Stimulated activated CD8-positive, alpha-beta memory T cell treated with anti-CD3 and anti-CD28 coated beads, Interleukin-4, amount 100 ng/mL, for 48 hours (primary cell): Measurements from ENCODE around the gene SLC28A1.
"Not testable (repeated sequence)": the region's sequence is repeated elsewhere in the genome, so short reads cannot be mapped to it uniquely, and the experiment has no call there.

ENCODE experiments used
- DNase-seq: peaks from one replicate; pipeline ENCODE4 v3.0.0-alpha.2; 2020

The SLC28A1 gene

DNA sequence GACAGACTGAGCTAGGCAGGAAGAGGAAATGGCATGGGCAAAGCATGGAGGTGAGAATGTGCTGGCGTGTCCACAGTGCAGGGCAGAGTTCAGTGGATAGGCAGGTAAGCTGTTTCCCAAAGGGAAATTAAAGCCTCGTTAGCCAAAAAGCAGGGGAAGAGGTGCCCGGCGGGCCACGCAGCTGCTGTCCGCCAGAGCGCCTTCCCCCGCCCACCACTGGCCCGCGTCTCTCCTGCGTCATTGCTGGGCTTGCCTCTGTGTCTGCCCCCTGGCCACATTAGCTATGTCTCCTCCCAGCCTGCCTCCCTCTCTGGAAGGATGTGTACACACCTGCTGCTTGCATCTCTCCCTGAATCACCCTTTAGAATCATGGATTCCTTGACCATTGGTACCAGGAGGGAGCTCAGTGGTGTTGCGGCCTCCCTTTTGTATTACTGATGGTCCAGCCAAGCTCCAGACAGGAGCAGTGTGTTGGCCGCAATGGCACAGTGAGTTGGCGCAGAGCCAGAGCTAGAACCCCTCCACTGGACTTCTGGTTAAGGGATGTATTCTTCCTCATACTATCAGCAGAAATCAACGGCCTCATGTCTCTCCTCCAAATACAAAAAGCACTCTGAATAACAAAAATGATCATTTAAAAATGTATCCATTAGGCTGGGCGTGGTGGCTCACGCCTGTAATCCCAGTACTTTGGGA lies 26.6 kb downstream of the SLC28A1 start:
- no peak for DNase-seq

DNA sequence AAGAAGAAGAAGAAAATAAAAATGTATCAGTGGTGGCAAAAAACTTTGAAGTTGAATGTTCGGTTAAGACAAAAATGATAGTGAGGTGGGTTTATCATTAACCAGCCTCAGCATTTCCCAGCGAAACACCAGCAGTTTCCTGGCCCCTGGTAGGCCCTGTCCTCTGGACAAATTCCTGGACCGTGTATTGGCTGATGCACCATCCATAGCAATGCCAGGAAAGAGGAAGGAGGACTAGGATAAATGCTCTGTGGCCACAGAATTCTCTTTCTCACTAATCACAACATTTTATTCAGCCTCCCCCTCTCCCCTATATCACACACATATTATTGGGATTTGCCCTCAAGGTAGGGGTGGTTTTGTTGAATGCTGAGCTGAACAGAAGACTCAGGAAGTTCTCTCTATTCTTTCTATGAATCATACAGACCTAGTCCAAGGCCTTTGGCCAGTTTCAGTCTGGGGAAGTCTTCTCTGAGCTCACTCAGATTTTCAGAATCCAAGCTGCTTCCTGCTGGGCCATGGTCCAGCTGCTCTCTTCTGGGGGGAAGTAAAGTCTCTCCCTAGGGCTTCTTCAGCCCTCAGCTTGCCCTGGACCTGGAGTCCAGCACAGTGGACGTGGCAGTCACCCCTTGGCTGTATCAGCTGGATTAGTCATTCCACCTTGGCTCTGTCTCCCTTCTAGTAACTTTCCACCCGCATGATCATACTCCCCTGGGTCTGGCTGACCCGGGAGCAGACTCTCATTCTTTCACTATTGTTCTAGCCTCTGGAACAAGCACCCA lies 27.6 kb downstream of the SLC28A1 start:
- DNase-seq, result no peak

DNA sequence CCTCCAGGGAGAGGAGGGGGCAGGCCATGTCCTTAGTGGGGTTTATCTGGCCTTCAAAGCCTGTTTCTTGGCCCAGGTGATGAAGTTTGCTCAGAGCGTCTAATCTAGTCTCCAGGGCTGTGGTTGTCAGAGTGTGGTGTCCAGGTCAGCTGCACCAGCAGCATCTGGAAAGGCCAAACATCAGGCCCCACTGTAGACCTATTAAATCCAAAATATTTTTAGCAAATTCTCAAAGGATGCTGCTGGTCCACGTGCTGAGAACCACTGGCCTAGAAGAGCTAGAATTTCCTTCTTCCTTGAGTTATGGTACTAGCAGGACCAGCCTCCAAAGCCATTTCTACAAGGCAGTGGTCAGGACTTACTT lies 28.9 kb downstream of the SLC28A1 start:
- DNase-seq, result no peak

DNA sequence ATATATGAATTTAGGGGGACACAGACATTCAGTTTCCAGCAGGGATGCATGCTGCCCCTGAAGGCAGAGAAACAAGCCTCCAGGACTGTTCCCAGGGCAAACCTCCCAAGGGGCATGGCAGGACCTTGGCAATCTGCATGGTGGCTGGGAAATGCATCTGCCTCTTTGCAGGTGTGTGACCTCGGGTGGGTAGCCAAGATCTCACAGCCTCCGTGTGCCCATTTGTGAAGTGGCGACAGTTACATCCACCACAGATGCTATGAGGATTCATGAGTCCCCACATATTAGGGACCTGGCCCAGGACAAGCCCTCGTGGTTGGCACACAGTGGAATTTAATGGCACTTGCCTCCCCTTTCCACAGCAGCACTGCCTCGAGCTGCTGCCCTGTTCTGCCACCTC lies 29.9 kb downstream of the SLC28A1 start:
- DNase-seq, result no peak

DNA sequence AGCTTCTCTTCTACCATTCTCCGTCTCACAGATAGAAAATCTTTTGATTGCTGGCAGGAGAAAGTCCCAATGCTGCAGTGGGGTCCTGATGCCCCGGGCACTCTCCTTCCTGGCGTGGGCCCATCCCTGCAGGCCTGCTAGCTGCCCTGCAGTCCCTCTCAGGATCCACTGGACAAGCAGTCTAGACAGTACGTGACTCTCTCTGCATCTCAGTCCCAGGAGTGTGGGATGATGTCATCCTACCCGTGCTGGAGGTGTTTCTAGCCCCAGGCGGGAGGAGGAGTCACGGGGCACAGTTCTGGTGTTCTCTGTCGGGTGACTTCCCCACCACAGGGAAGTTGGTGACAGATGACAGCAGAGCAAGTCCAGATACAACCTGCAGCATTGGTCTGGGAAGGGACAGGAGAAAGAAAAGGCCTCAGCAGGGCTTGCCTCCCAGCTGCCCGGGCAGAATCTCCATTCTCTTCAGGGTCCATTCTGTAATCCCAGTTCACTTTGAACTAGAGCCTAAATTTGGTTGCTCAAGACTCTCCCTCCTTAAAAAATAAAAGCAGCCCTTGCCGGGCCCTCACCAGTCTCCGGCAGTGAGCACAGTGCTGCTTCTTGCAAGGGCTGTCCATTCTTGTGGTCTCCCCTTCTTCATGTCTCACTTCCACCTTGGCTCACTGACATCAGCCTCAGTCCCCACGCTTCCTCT lies 30.6 kb downstream of the SLC28A1 start:
- peak; percentile 71 for DNase-seq

DNA sequence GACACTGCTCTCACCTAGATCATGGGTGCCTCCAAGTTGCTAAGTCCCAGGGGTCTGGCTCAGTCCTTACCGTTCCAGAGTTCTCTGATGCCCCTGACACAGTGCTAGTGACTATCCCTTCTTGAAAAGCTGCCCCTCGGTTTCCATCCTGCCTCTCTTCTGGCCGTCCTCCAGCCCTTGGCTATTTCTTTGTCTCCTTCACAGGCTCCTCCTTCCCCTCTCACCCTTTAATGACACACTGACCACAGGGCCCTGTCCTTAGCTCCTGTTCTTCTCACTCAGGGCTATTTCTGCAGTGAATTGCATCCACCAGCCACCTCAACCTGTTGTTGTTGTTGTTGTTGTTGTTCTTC lies 31.1 kb downstream of the SLC28A1 start:
- DNase-seq, result no peak

DNA sequence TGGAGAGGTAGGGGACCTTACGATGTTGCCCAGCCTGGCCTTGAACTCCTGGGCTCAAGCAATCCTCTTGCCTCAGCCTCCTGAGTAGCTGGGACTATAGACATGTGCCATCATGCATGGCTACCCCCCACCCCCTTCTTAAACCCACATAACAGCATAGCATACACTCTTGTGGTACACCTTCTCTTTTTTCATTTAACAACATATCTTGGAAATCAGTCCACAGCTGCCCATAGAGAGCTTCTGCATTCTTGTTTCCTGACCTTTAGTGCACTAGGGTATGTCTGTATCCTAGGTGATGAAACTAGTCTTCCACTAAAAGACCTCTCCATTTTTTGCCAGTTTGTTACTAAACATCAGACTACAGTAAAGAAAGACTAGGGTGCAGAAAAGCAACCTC lies 33.0 kb downstream of the SLC28A1 start:
- DNase-seq, result no peak

DNA sequence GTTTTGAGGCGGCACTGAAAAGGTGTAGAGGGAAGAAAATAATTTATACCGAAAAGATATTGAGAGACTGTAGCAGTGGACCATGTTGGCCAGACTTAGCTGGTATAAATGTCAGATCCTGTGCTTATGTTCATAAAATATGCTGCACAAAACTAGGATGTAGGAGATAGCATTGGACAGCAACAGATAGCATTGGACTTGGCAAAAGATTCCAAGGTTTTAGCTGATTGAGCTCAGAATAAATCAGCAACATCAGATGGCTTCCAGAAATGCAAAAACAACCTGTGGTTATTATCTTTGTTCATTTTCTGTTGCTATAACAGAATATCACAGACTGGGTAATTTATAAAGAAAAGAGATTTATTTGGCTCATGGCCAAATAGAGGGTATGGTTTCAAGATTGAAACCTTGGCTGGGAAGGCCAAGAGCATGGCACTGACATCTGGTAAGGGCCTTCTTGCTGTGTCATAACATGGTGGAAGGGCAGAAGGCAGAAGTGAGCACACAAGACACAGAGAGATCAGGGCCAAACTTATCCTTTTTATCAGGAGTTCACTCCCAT lies 34.7 kb downstream of the SLC28A1 start:
- no peak for DNase-seq

DNA sequence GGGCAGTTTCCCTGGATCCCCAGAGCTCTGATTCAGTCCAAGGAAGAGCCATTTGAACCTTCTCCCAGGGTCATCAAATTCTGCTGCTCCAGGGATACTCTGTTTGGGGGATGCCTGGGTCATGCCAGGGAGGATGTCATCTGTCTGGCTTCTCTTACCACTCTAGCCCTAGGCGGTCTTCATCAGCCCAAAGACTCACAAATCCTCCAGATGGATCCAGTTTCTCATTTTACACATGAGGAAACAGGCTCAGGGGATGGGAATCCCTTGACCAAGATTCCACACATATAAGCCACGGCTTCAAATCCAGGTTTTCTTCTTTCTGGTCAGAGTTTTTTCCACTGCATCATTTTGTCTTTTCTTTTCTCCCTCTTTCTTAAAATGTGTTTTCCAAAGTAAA lies 36.7 kb downstream of the SLC28A1 start:
- DNase-seq, result no peak

DNA sequence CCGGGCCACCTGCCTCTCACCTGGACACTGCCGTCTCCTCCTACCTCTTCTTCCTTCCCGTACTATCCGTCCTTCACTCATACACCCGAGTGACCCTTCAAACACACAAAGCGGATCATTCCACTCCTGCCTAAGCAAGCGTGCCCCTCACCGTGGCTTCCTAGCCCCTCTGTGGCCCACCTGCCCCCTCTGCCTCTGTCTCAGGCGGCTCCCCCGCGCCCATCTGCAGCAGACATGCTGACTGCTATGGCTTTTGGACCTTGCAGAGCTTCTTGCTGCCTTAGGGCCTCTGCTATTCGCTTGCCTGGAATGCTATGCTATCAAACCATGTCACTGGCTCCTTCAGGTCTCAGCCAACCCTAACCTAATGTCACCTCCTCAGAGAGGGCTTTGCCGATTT lies 38.1 kb downstream of the SLC28A1 start:
- DNase-seq, result no peak

DNA sequence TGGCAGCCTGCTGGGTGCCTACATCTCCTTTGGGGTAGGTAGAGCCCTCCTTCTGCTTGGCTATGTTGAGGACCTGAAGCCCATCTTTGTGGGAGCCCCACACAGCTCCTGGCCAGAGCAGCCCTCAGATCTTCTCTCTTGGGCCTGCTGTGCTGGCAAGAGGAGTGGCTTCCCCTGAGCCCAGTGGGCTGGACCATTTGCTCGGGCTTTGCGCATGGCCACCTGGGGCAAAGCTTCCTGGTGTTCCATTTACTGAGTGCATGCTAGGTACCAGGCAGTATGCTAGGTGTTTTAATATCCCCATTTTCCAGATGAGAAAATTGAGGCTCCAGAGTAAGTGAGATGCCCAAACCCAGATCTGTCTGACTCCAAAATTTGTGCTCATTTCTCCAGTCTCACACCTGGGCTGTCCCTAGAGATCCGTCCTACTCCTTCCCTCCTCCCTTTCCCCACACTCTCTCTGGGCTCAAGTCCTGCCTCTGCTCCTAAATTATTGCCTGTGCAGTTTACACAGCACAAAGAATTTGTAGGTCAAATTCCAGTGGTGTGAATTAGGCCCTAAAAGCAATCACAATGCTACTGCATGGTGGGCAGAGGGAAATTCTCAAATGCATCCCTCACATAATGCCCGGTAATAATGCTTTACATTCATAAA lies 39.7 kb downstream of the SLC28A1 start:
- no peak for DNase-seq

DNA sequence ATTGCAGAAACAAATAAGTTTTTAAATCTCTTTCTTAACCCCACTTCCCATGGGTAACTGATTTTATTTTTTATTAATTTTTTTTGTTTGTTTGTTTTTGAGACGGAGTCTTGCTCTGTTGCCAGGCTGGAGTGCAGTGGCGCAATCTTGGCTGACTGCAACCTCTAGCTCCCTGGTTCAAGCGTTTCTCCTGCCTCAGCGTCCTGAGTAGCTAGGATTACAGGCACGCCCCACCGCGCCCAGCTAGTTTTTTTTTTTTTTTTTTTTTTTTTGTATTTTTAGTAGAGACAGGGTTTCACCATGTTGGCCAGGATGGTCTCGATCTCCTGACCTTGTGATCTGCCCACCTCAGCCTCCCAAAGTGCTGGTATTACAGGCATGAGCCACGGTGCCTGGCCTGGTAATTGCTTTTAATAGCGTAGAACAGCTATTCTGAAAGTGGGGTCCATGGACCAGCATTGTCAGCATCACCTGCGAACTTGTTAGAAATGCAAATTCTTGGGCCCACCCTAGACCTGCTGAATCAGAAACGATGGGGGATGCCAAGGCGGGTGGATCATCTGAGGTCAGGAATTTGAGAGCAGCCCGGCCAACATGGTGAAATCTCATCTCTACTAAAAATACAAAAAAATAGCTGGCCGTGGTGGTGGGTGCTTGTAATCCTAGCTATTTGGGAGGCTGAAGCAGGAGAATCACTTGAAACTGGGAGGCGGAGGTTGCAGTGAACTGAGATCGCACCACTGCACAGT lies 40.5 kb downstream of the SLC28A1 start:
- DNase-seq, result not testable (repeated sequence)

DNA sequence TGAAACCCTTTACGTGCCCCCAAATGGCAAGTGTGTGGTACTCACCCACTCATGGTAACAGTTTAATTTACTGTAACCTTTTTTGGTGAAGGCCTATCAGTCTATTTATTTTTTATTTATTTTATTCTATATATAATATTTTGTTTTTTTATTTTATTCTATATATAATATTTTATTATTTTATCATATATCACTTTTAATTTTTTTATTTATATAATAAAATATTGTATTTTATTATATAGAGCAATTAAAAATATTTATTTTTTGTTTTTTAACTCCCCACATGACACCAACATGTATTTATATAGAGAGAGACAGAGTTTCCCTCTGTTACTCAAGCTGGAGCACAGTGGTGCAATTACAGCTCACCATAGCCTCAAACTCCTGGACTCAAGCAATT lies 41.4 kb downstream of the SLC28A1 start:
- no peak for DNase-seq

DNA sequence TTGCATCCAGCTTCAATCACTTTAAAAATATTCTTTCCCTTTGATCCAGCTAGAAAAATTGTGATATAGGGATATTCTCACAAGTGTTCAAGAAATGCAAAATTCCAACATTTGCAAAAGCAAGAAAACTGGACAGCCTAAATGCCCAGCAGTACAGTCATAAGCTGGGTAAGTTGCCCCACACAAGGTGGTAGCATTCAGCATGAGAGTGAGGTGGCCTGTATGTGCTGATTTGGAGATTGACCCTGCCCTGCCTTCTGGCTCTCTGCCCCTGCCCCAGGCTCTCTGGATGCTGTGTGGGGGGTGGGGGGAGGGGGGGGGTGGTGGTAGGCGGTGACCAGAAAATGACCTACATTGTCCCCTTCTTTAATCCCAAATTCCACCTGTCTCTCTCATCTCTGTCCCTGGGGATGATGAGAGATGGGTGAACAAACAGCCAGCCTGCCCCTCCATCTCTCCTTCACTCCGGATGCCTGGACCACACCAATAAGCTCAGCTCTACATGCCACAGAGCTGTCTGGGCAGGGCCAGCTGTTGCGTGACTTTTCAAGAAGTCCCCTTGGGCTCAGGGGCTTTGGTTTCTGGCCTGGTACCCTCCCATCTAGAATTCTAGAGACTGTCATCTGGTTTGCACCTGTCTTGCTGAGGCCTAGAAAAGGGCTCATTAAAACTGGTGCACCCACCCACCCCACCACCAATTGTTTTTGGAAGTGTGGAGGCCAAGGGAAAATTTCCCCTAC lies 42.2 kb downstream of the SLC28A1 start:
- no peak for DNase-seq

DNA sequence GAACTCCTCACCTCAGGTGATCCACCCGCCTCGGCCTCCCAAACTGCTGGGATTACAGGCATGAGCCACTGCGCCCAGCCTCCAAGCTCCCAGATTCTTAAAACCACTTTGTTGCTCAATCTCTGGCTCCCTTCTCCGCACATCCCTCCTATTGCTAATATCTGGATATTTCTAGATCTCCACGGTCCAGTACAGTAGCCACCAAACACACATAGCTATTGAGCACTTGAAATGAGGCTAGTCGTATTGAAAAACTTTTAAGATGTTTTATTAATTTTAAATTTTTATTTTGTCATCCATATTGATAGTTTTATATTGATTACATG lies 44.3 kb downstream of the SLC28A1 start:
- no peak for DNase-seq

DNA sequence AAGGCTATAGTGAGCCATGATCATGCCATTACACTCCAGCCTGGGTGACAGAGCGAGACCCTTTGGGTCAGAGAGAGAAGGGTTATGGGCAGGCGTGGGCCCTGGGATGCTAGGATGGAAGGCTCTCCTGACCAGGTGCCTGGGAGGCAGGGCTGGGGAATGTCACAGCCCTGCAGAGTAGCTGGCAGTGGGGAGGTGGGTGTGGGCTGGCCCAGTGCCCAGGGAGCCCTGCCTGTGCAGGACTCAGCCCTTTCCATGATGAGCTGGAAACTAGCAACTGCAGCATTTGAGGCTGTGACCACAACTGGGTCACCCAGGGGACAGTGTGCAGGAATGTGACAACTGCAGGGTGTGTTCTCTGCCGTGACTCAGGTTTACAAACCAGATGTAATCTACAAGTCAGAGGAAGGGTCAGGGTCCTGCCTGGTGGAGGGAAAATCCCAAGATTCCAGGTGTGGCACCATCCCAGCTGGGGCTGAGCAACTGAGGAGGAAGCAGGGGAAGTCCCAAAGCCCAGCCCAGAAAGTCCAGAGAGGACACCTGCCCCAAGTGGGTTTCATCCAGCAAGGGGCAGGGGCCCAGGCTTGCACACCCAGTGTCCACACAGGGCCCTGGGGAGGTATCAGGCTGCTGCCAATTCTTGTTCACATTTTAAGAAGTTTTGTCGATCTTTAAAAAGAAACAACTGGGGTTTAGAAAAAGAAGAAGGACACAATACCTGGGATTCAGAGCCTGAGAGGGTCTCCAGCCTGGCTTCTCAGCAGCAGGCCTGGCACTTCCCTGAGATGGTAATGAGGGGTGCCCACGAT lies 45.5 kb downstream of the SLC28A1 start:
- peak; percentile 34 for DNase-seq

DNA sequence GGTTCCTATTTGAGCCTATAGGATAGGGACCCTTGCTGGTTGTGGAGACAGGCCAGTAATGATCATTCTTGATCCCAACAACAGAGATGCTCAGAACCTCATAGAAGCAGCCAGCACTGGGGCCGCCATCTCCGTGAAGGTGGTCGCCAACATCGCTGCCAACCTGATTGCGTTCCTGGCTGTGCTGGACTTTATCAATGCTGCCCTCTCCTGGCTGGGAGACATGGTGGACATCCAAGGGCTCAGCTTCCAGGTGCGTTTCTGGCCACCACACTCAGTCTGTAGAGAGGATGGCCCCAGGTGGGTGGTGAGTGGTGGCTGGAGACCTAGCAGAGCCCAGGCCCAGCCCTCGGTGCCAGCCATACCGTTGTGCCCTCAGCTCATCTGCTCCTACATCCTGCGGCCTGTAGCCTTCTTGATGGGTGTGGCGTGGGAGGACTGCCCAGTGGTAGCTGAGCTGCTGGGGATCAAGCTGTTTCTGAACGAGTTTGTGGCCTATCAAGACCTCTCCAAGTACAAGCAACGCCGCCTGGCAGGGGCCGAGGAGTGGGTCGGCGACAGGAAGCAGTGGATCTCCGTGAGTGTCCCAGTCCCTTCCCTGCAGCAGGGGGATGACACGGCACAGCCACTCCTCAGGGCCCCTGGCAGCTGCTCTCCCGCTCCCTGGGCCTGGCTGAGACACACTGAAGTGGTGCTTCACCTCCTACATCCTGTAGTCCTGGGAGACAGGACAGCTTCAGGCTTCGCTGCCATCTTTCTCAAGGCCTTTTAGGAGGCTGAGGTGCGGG lies 50.7 kb downstream of the SLC28A1 start:
- DNase-seq, result no peak

DNA sequence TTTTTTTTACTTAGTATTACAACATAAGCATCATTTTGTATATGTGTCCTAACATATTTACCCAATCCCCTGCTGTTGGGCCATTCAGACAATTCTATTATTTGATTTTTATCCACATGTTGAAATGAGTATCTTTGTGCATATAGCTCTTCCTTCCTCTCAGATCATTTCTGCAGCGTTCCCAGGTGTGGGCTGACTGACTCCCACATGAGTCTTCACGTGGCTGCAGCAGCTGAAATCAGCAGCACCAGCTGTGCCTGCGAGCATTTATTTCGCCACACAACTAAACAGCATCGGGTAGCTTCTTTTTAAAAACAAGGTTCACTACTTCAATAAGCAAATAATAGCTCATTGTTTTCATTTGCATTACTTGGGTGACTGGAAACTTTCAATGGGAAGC lies 52.7 kb downstream of the SLC28A1 start:
- no peak for DNase-seq

DNA sequence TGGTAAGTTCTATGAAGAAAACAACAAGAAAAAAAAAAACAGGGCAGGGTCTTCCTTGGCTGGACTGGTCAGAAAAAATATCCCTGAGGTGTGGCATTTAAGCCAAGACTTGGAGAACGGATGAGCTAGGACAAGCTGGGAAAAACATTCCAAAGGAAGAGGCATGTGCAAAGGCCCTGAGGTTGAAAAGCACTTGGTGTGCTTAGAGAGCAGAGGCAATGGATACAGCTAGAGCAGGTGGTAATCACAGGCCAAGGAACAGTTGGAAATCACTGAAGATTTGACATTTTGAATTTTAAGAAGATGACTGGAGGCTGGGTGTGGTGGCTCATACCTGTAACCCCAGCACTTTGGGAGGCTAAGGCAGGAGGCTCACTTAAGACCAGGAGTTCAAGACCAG lies 54.3 kb downstream of the SLC28A1 start:
- DNase-seq, result no peak

DNA sequence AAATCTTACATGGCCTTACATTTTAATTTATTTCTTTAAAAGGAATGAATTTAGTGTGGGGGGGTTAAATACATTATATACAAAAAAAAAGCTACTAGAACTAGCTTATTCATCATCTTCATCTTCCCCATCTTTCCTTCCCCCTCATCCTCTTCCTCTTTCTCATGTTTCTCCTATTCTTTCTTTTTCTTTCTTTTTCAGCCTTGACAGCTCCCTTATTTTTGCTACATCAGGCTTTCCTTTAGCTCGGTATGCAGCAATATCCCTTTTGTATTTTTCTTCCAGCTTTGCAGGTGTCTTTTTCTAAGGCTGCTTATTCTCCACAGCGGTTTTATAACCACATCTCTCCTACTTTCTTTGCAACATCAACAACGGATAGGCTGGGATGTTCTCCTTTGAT lies 55.9 kb downstream of the SLC28A1 start:
- no peak for DNase-seq
